SK-N-SH treated with all-trans-retinoic acid at 6 μM for 48 hours (cell line): ENCODE data around the gene ENGASE.

Experiments used
- ATAC-seq: fragments of 200-7000 bp; cut with Tn5 transposase; 3 replicates; pipeline ENCODE4 v1.9.1; 2020; ENCODE audit warnings: mild to moderate bottlenecking, moderate library complexity
- ARNTL ChIP-seq: fragments of 450-650 bp; formaldehyde crosslinking; IDR thresholded peaks from 2 replicates; pipeline ENCODE4 v1.5.0; 2020; ENCODE audit warnings: low read depth, mild to moderate bottlenecking, moderate library complexity, borderline replicate concordance
- BACH2 ChIP-seq: fragments of 250-450 bp; sonication (Bioruptor Pico); IDR thresholded peaks from 2 replicates; pipeline ENCODE4 v1.9.0; 2021; ENCODE audit warnings: mild to moderate bottlenecking, borderline replicate concordance
- CREB5 ChIP-seq: fragments of 250-450 bp; sonication (Bioruptor Pico); IDR thresholded peaks from 2 replicates; pipeline ENCODE4 v1.5.1; 2020; ENCODE audit warnings: low read depth, mild to moderate bottlenecking, moderate library complexity
- CSDC2 ChIP-seq: fragments of 250-450 bp; sonication (Bioruptor Pico); IDR thresholded peaks from 2 replicates; pipeline ENCODE4 v1.5.0; 2020; ENCODE audit warnings: mild to moderate bottlenecking, moderate library complexity
- CSRNP3 ChIP-seq: fragments of 250-450 bp; sonication (Bioruptor Pico); IDR thresholded peaks from 2 replicates; pipeline ENCODE4 v1.5.1; 2021; ENCODE audit warnings: mild to moderate bottlenecking, moderate library complexity
- ESRRG ChIP-seq: fragments of 250-450 bp; sonication (Bioruptor Pico); IDR thresholded peaks from 2 replicates; pipeline ENCODE4 v1.6.1; 2021; ENCODE audit warnings: mild to moderate bottlenecking
- GLIS3 ChIP-seq: fragments of 250-450 bp; sonication (Bioruptor Pico); IDR thresholded peaks from 2 replicates; pipeline ENCODE4 v1.5.0; 2020; ENCODE audit warnings: mild to moderate bottlenecking, moderate library complexity
- ISL1 ChIP-seq: fragments of 250-450 bp; sonication (Bioruptor Pico); IDR thresholded peaks from 2 replicates; pipeline ENCODE4 v2.1.2; 2022; ENCODE audit warnings: mild to moderate bottlenecking, moderate library complexity
- OSR1 ChIP-seq: fragments of 250-450 bp; sonication (Bioruptor Pico); IDR thresholded peaks from 2 replicates; pipeline ENCODE4 v1.8.0; 2022; ENCODE audit warnings: moderate library complexity, mild to moderate bottlenecking, inconsistent platforms
- POU6F1 ChIP-seq: fragments of 250-450 bp; sonication (Bioruptor Pico); IDR thresholded peaks from 2 replicates; pipeline ENCODE4 v1.8.0; 2021; ENCODE audit warnings: low read depth, mild to moderate bottlenecking, moderate library complexity, borderline replicate concordance
- RARB ChIP-seq: fragments of 250-450 bp; sonication (Bioruptor Pico); IDR thresholded peaks from 2 replicates; pipeline ENCODE4 v1.8.0; 2021; ENCODE audit warnings: mild to moderate bottlenecking, moderate library complexity
- SNAI2 ChIP-seq: fragments of 250-450 bp; sonication (Bioruptor Pico); IDR thresholded peaks from 2 replicates; pipeline ENCODE4 v1.5.0; 2020; ENCODE audit warnings: mild to moderate bottlenecking, moderate library complexity
- TCF4 ChIP-seq: fragments of 250-450 bp; sonication (Bioruptor Pico); IDR thresholded peaks from 2 replicates; pipeline ENCODE4 v1.8.0; 2021; ENCODE audit warnings: mild to moderate bottlenecking, moderate library complexity, borderline replicate concordance
- TSHZ2 ChIP-seq: fragments of 250-450 bp; sonication (Bioruptor Pico); IDR thresholded peaks from 2 replicates; pipeline ENCODE4 v1.5.0; 2020; ENCODE audit warnings: mild to moderate bottlenecking, moderate library complexity
- ZC3H10 ChIP-seq: fragments of 250-450 bp; sonication (Bioruptor Pico); IDR thresholded peaks from 2 replicates; pipeline ENCODE4 v1.5.1; 2021; ENCODE audit warnings: mild to moderate bottlenecking, moderate library complexity
- ZFP30 ChIP-seq: fragments of 450-650 bp; formaldehyde crosslinking; IDR thresholded peaks from 2 replicates; pipeline ENCODE4 v1.5.0; 2022; ENCODE audit warnings: mild to moderate bottlenecking, moderate library complexity
- ZNF565 ChIP-seq: fragments of 450-650 bp; formaldehyde crosslinking; conservative IDR thresholded peaks from 2 replicates; pipeline ENCODE4 v1.5.0; 2020; ENCODE audit warnings: low read depth, mild to moderate bottlenecking, moderate library complexity
- ZNF70 ChIP-seq: fragments of 450-650 bp; formaldehyde crosslinking; IDR thresholded peaks from 2 replicates; pipeline ENCODE4 v1.5.0; 2020; ENCODE audit warnings: mild to moderate bottlenecking, moderate library complexity

ENGASE gene

GRCh38 chr17:79046197-79046915, 28.3 kb upstream of the ENGASE start:
- no peak; the same call in 1 of the 3 replicates for ATAC-seq
- TF ChIP-seq ESRRG (CRISPR knock-in tag) (no peak), CREB5 (no peak), ZNF70 (CRISPR knock-in tag) (no peak), ZFP30 (CRISPR knock-in tag) (no peak), TCF4 (CRISPR knock-in tag) (no peak), ISL1 (CRISPR knock-in tag) (no peak), ARNTL (CRISPR knock-in tag) (no peak), RARB (no peak), GLIS3 (CRISPR knock-in tag) (no peak), ZC3H10 (CRISPR knock-in tag) (no peak), TSHZ2 (CRISPR knock-in tag) (no peak), SNAI2 (CRISPR knock-in tag) (no peak), POU6F1 (CRISPR knock-in tag) (no peak), CSRNP3 (CRISPR knock-in tag) (no peak), OSR1 (no peak), BACH2 (no peak)

GRCh38 chr17:79046916-79047280, 27.7 kb upstream of the ENGASE start:
- ATAC-seq = no peak; the same call in 2 of the 3 replicates

More at GRCh38 chr17:79046916-79047280, 27.7 kb upstream of the ENGASE start:
- no peak for TF ChIP-seq ISL1 (CRISPR knock-in tag)
- no peak for TF ChIP-seq BACH2
- TF ChIP-seq ZNF565 (CRISPR knock-in tag) = 0 out of 2 replicates have a peak, but pooled peaks have one; percentile 31
- no peak for TF ChIP-seq OSR1
- TF ChIP-seq TCF4 (CRISPR knock-in tag) = peak; percentile 84
- no peak for TF ChIP-seq CSRNP3 (CRISPR knock-in tag)
- TF ChIP-seq CSDC2 (CRISPR knock-in tag) = no peak
- TF ChIP-seq TSHZ2 (CRISPR knock-in tag) = no peak; the same call in 1 of the 2 replicates
- no peak for TF ChIP-seq GLIS3 (CRISPR knock-in tag)
- TF ChIP-seq ESRRG (CRISPR knock-in tag) = no peak
